ENCODE data around the gene TNKS1BP1. TPM values are rescaled to one million over a fixed set of nuclear protein-coding genes. Genes with fewer than 3 reads are reported as not detected.

Gene TNKS1BP1
- total and polyA plus RNA-seq, 4 donors: 28.3 to 67.1 (median 47.0) TPM

DNA sequence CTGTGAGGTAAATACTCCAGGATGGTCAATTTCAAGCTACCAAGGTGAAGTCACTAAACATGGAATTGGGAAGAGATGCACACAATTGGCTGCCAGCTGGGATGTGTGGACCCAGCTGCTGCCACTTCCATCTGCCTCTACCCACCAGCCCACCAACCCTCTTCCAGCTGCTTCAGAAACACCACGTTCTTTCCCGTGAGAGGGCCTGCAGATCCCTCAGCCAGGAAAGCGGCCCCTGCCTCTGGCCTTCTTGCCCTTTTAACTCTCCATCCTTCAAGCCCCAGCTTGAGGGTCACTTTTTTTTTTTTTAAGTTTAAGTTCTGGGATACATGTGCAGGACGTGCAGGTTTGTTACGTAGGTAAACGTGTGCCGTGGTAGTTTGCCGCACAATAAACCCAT is 36.2 kb upstream of the TNKS1BP1 start:
- 96% methylated on average over 8 of the region's 8 CpGs for WGBS
- H3K4me3 ChIP-seq (ENCODE audit: low read depth in 1 of 3, low read length in 3 of 3): no peak overlapping the region
- H3K36me3 ChIP-seq (ENCODE audit: control insufficient read depth in 4 of 4, insufficient read depth in 3 of 4, low read depth in 1 of 4, low read length in 3 of 4): no peaks in the 10 kb centered on the region
- TF ChIP-seq, protein P1, sequence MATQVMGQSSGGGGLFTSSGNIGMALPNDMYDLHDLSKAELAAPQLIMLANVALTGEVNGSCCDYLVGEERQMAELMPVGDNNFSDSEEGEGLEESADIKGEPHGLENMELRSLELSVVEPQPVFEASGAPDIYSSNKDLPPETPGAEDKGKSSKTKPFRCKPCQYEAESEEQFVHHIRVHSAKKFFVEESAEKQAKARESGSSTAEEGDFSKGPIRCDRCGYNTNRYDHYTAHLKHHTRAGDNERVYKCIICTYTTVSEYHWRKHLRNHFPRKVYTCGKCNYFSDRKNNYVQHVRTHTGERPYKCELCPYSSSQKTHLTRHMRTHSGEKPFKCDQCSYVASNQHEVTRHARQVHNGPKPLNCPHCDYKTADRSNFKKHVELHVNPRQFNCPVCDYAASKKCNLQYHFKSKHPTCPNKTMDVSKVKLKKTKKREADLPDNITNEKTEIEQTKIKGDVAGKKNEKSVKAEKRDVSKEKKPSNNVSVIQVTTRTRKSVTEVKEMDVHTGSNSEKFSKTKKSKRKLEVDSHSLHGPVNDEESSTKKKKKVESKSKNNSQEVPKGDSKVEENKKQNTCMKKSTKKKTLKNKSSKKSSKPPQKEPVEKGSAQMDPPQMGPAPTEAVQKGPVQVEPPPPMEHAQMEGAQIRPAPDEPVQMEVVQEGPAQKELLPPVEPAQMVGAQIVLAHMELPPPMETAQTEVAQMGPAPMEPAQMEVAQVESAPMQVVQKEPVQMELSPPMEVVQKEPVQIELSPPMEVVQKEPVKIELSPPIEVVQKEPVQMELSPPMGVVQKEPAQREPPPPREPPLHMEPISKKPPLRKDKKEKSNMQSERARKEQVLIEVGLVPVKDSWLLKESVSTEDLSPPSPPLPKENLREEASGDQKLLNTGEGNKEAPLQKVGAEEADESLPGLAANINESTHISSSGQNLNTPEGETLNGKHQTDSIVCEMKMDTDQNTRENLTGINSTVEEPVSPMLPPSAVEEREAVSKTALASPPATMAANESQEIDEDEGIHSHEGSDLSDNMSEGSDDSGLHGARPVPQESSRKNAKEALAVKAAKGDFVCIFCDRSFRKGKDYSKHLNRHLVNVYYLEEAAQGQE (IDR thresholded peaks at IDR 0.05): no peak
- TF ChIP-seq YY1 (IDR thresholded peaks at IDR 0.05) (no peak), NR2F2 (IDR thresholded peaks at IDR 0.05) (no peak), EGR1 (IDR thresholded peaks at IDR 0.05; ENCODE audit: low read depth in 2 of 2) (no peak), TAF1 (conservative IDR thresholded peaks at IDR 0.05) (no peak)
- TF ChIP-seq, protein P2, sequence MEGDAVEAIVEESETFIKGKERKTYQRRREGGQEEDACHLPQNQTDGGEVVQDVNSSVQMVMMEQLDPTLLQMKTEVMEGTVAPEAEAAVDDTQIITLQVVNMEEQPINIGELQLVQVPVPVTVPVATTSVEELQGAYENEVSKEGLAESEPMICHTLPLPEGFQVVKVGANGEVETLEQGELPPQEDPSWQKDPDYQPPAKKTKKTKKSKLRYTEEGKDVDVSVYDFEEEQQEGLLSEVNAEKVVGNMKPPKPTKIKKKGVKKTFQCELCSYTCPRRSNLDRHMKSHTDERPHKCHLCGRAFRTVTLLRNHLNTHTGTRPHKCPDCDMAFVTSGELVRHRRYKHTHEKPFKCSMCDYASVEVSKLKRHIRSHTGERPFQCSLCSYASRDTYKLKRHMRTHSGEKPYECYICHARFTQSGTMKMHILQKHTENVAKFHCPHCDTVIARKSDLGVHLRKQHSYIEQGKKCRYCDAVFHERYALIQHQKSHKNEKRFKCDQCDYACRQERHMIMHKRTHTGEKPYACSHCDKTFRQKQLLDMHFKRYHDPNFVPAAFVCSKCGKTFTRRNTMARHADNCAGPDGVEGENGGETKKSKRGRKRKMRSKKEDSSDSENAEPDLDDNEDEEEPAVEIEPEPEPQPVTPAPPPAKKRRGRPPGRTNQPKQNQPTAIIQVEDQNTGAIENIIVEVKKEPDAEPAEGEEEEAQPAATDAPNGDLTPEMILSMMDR (IDR thresholded peaks at IDR 0.05; ENCODE audit: low read depth, low read length, missing input control): no peak
- DNase-seq (ENCODE audit: low spot score): no peak
- H3K27ac ChIP-seq (ENCODE audit: low read depth in 1 of 2, low read length in 2 of 2): no peak overlapping the region
- H3K27me3 ChIP-seq (ENCODE audit: control insufficient read depth in 4 of 4, insufficient read depth in 4 of 4, low read length in 3 of 4): no peaks in the 10 kb centered on the region
- peaks cover 0 to 8% (median 2%) of the 10 kb centered on the region in 4 donors for H3K4me1 ChIP-seq (ENCODE audit: control insufficient read depth in 4 of 4, insufficient read depth in 4 of 4, low read length in 3 of 4)
- H3K9me3 ChIP-seq (ENCODE audit: control insufficient read depth in 4 of 4, low read length in 3 of 4): no peaks in the 10 kb centered on the region
- H3K9ac ChIP-seq (ENCODE audit: low read depth in 1 of 2, low read length in 2 of 2): no peak overlapping the region

DNA sequence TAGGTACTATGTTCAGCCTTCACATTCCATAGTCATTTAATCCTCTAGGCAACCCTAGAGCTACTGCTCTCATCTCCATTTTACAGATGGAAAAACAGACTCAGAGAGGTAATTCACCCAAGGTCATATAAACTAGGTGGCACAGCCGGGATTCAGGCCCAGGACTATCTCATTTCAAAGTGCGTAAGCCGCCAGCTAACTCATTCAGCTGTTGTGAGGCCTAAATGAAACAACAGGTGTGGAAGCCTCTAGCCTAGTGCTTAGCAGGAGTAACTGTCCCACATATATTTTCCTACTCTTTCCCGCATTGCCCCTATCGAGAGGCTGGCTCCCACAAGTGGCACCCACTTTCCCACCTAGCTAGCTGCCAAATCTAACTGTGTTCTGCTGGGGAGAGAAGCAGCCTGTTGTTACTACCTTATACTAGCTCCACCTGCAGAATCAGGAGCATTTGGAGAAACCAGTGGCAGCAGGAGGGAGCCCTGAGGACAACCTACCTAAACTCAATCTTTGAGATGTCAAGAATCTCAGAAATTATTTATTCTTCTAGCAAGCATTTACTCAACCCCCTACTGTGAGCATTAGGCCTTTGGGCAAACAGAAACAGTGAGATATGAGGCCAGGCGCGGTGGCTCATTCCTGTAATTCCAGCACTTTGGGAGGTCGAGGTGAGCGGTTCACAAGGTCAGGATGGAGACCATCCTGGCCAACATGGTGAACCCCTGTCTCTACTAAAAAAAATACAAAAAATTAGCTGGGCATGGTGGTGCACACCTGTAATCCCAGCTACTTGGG is 35.3 kb upstream of the TNKS1BP1 start:
- Histone ChIP-seq H3K27ac (ENCODE audit: low read depth in 1 of 2, low read length in 2 of 2) (no peak overlapping the region), H3K27me3 (ENCODE audit: control insufficient read depth in 4 of 4, insufficient read depth in 4 of 4, low read length in 3 of 4) (no peaks in the 10 kb centered on the region), H3K4me1 (ENCODE audit: control insufficient read depth in 4 of 4, insufficient read depth in 4 of 4, low read length in 3 of 4) (peaks cover 0 to 9% (median 2%) of the 10 kb centered on the region in 4 donors), H3K9ac (ENCODE audit: low read depth in 1 of 2, low read length in 2 of 2) (no peak overlapping the region), H3K9me3 (ENCODE audit: control insufficient read depth in 4 of 4, low read length in 3 of 4) (no peaks in the 10 kb centered on the region), H3K4me3 (ENCODE audit: low read depth in 1 of 3, low read length in 3 of 3) (no peak overlapping the region), H3K36me3 (ENCODE audit: control insufficient read depth in 4 of 4, insufficient read depth in 3 of 4, low read depth in 1 of 4, low read length in 3 of 4) (no peaks in the 10 kb centered on the region)
- DNase-seq (ENCODE audit: low spot score): no peak
- no peak for TF ChIP-seq RXRA (IDR thresholded peaks at IDR 0.05)
- TF ChIP-seq, protein P3, sequence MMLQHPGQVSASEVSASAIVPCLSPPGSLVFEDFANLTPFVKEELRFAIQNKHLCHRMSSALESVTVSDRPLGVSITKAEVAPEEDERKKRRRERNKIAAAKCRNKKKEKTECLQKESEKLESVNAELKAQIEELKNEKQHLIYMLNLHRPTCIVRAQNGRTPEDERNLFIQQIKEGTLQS (IDR thresholded peaks at IDR 0.05): no peak
- TF ChIP-seq SP1 (IDR thresholded peaks at IDR 0.05): no peak
- no peak for TF ChIP-seq JUND (IDR thresholded peaks at IDR 0.05)
- TF ChIP-seq NR2F2 (IDR thresholded peaks at IDR 0.05): peak; percentile 19
- TF ChIP-seq, protein P4, sequence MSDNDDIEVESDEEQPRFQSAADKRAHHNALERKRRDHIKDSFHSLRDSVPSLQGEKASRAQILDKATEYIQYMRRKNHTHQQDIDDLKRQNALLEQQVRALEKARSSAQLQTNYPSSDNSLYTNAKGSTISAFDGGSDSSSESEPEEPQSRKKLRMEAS (IDR thresholded peaks at IDR 0.05): no peak
- no peak for TF ChIP-seq EGR1 (IDR thresholded peaks at IDR 0.05; ENCODE audit: low read depth in 2 of 2)
- whole genome bisulfite sequencing: 90% methylated on average over 9 of the region's 9 CpGs

Data from liver (tissue), 9 donors.